Measurements from ENCODE around the gene NDFIP1.
"Not testable (repeated sequence)": the region's sequence is repeated elsewhere in the genome, so short reads cannot be mapped to it uniquely, and the experiment has no call there.

Gene NDFIP1

DNA sequence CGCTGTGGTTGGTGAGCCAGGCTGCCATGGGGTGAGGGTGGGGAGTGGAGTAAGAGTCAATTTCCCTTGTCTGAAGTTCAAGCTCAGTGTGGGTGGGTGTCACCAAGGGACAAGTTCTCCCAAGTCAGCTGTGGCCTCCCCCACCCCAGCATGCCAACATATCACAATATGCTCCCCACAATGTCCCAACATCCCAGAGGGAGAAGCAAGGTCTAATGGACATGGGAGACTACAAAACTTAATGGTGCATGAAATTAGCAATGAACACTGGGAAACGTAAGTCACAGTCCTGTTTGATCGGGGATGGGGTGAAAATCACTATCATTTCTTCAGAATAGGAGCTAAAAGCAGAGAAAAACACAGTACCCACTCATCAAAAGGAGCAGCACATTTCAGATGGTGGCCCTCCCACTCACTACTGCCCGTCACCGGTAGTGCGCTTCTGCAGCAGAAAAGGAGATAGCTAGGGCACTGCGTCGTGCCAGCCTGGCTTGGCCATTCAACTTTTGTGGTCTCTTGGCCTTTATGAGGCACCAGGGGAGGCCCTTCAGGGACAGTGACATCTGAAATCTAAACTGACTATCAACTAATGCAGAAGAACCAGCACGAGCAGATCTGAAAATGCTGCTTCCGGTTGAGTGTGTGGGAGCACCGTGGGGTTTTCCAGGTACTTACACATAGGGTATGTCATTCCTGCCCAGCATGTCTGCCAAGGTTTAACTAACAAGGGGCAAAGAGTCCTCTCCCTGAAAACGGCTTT lies 20.5 kb upstream of the NDFIP1 start:
- H4K20me1 ChIP-seq: no peaks in the 10 kb centered on the region
- TF ChIP-seq Cebpa-rat (IDR thresholded peaks at IDR 0.05): no peak
- H3K4me2 ChIP-seq: no peak overlapping the region
- H3K27ac ChIP-seq: no peak overlapping the region
- no peaks in the 10 kb centered on the region for H3K27me3 ChIP-seq
- no peaks in the 10 kb centered on the region for H3K36me3 ChIP-seq
- peaks cover 0 to 3% (median 0%) of the 10 kb centered on the region in 10 experiments; a peak in 2 of 20 replicates for H3K4me1 ChIP-seq
- no peak overlapping the region for H3K9ac ChIP-seq
- peaks cover 0 to 3% (median 0%) of the 10 kb centered on the region in 11 experiments; a peak in 1 of 22 replicates for H3K9me3 ChIP-seq (replicated peaks in 1 of 11)
- H3K4me3 ChIP-seq: no peak overlapping the region

- H3K27ac ChIP-seq; H3K9me3 ChIP-seq (replicated peaks in 1 of 11); H3K27me3 ChIP-seq; H3K9ac ChIP-seq; H3K4me3 ChIP-seq; H4K20me1 ChIP-seq; H3K4me1 ChIP-seq; H3K36me3 ChIP-seq: not testable (repeated sequence)
- 0 out of 22 replicates have a peak overlapping the region, but pooled peaks of 1 of the 11 experiments have one; percentile 10 for H3K4me2 ChIP-seq
Measured at GRCh38 chr5:142088855-142089479, 19.6 kb upstream of the NDFIP1 start.

- H4K20me1 ChIP-seq: no peaks in the 10 kb centered on the region
- H3K27ac ChIP-seq: no peak overlapping the region
- TF ChIP-seq Cebpa-rat (IDR thresholded peaks at IDR 0.05): no peak
- H3K27me3 ChIP-seq: no peaks in the 10 kb centered on the region
- peaks cover 7 to 19% (median 10%) of the 10 kb centered on the region in 10 experiments; a peak in 19 of 20 replicates for H3K4me1 ChIP-seq
- H3K36me3 ChIP-seq: no peaks in the 10 kb centered on the region
- no peak overlapping the region for H3K4me2 ChIP-seq
- peaks cover 0 to 3% (median 0%) of the 10 kb centered on the region in 11 experiments; a peak in 1 of 22 replicates for H3K9me3 ChIP-seq (replicated peaks in 1 of 11)
- no peak overlapping the region for H3K9ac ChIP-seq
- H3K4me3 ChIP-seq: no peak overlapping the region
Measured at GRCh38 chr5:142091012-142091411, 17.6 kb upstream of the NDFIP1 start.

DNA sequence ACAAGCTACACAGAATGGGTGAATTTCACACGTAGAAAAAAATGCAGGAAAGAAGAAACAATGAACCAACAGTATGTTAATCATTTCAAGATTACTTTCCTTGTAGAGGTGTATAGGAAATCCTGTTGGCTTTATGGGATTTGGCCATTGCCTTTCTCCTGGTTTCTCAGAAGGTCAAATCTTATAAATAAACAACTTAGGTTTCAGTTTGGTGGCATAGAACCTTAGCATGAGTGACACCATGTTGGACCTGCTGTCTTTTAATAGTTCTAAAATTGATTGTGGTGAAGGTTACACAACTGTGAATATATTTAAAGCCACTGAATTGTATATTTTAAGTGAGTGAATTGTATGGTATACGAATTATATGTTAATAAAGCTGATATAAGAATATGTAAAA lies 16.7 kb upstream of the NDFIP1 start:
- H3K27me3 ChIP-seq: no peaks in the 10 kb centered on the region
- no peak overlapping the region for H3K4me3 ChIP-seq
- H3K36me3 ChIP-seq: no peaks in the 10 kb centered on the region
- H3K9ac ChIP-seq: no peak overlapping the region
- no peaks in the 10 kb centered on the region for H4K20me1 ChIP-seq
- no peak overlapping the region for H3K27ac ChIP-seq
- TF ChIP-seq Cebpa-rat (IDR thresholded peaks at IDR 0.05): no peak
- H3K4me2 ChIP-seq: no peak overlapping the region
- peaks cover 8 to 21% (median 10%) of the 10 kb centered on the region in 10 experiments; a peak in 19 of 20 replicates for H3K4me1 ChIP-seq
- H3K9me3 ChIP-seq (replicated peaks in 1 of 11): peaks cover 0 to 3% (median 0%) of the 10 kb centered on the region in 11 experiments; a peak in 1 of 22 replicates

- Histone ChIP-seq H3K4me3 (no peak overlapping the region), H3K9ac (peak overlapping the region in 1 of 11 experiments; percentile 39; a peak in 1 of 22 replicates), H3K9me3 (replicated peaks in 1 of 11) (0 out of 22 replicates have a peak, but pooled peaks cover 0 to under 1% (median 0%) of the 10 kb centered on the region in 11 experiments), H3K4me2 (peak overlapping the region in 7 of 11 experiments; percentile 11 to 67 (median 29); a peak in 7 of 22 replicates), H3K27me3 (no peaks in the 10 kb centered on the region), H3K27ac (no peak overlapping the region), H4K20me1 (no peaks in the 10 kb centered on the region), H3K36me3 (no peaks in the 10 kb centered on the region), H3K4me1 (peaks cover 6 to 21% (median 10%) of the 10 kb centered on the region in 10 experiments; a peak in 19 of 20 replicates)
- TF ChIP-seq Cebpa-rat (IDR thresholded peaks at IDR 0.05): no peak
Measured at GRCh38 chr5:142095035-142095434, 13.5 kb upstream of the NDFIP1 start.

GRCh38 chr5:142095651-142096330 lies 12.8 kb upstream of the NDFIP1 start:
- Histone ChIP-seq H3K27ac (no peak overlapping the region), H3K36me3 (no peaks in the 10 kb centered on the region), H3K9ac (0 out of 22 replicates have a peak overlapping the region, but pooled peaks of 1 of the 11 experiments have one; percentile 39), H3K4me3 (no peak overlapping the region), H3K4me1 (peaks cover 6 to 21% (median 10%) of the 10 kb centered on the region in 10 experiments; a peak in 19 of 20 replicates), H3K27me3 (no peaks in the 10 kb centered on the region), H4K20me1 (no peaks in the 10 kb centered on the region), H3K4me2 (peak overlapping the region; percentile 6 to 67 (median 27); a peak in 14 of 22 replicates), H3K9me3 (replicated peaks in 1 of 11) (peaks cover 0 to 8% (median 2%) of the 10 kb centered on the region in 11 experiments; a peak in 9 of 22 replicates)
- TF ChIP-seq Cebpa-rat (IDR thresholded peaks at IDR 0.05): no peak

GRCh38 chr5:142096382-142096781 lies 12.2 kb upstream of the NDFIP1 start:
- no peak overlapping the region for H3K4me2 ChIP-seq
- H3K27ac ChIP-seq: no peak overlapping the region
- no peak for TF ChIP-seq Cebpa-rat (IDR thresholded peaks at IDR 0.05)

DNA sequence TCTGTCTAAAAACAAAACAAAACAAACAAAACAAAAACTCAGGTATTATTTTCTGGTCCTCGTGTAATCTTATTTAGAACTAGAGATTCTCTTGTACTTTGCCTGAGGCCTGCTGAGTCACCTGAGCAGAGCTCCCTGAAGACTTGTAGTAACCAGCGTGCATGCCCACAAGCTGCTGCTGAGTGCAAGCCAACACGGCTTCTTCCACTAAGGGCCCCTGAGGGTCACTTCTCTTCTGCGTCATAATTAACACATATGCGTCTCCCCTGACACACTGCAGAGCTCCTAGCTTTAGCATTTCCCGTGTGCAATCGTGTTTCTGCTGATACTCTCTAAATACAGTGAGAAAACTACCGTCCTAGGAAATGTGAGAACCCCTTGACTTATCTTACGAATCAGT lies 10.9 kb upstream of the NDFIP1 start:
- no peak for TF ChIP-seq Cebpa-rat (IDR thresholded peaks at IDR 0.05)
- H3K4me3 ChIP-seq: no peak overlapping the region
- no peaks in the 10 kb centered on the region for H3K36me3 ChIP-seq
- H3K4me2 ChIP-seq: no peak overlapping the region
- H3K27ac ChIP-seq: no peak overlapping the region
- H3K4me1 ChIP-seq: peaks cover 9 to 21% (median 15%) of the 10 kb centered on the region in 10 experiments
- H4K20me1 ChIP-seq: no peaks in the 10 kb centered on the region
- no peaks in the 10 kb centered on the region for H3K27me3 ChIP-seq
- no peak overlapping the region for H3K9ac ChIP-seq
- peaks cover 0 to 21% (median 6%) of the 10 kb centered on the region in 11 experiments; a peak in 10 of 22 replicates for H3K9me3 ChIP-seq (replicated peaks in 1 of 11)

More at GRCh38 chr5:142096382-142096781, 12.2 kb upstream of the NDFIP1 start:
- H3K4me1 ChIP-seq: peaks cover 6 to 21% (median 10%) of the 10 kb centered on the region in 10 experiments; a peak in 19 of 20 replicates
- H3K4me3 ChIP-seq: no peak overlapping the region
- H3K27me3 ChIP-seq: no peaks in the 10 kb centered on the region
- H4K20me1 ChIP-seq: no peaks in the 10 kb centered on the region
- no peaks in the 10 kb centered on the region for H3K36me3 ChIP-seq
- H3K9me3 ChIP-seq (replicated peaks in 1 of 11): peaks cover 0 to 14% (median 6%) of the 10 kb centered on the region in 11 experiments; a peak in 9 of 22 replicates
- H3K9ac ChIP-seq: no peak overlapping the region

- Histone ChIP-seq H3K27ac (no peak overlapping the region), H3K9ac (no peak overlapping the region), H3K4me1 (peaks cover 9 to 21% (median 15%) of the 10 kb centered on the region in 10 experiments), H3K27me3 (no peaks in the 10 kb centered on the region), H3K9me3 (replicated peaks in 1 of 11) (peaks cover 0 to 21% (median 6%) of the 10 kb centered on the region in 11 experiments; a peak in 10 of 22 replicates), H3K4me2 (no peak overlapping the region), H3K4me3 (no peak overlapping the region), H4K20me1 (no peaks in the 10 kb centered on the region), H3K36me3 (no peaks in the 10 kb centered on the region)
- no peak for TF ChIP-seq Cebpa-rat (IDR thresholded peaks at IDR 0.05)
Measured at GRCh38 chr5:142098275-142098674, 10.3 kb upstream of the NDFIP1 start.
